A549 (cell line): ENCODE results near the gene ACSL3. TPM values are rescaled to one million over a fixed set of nuclear protein-coding genes. Genes with fewer than 3 reads are reported as not detected.

Source experiments
- ATAC-seq, 2 experiments: fragments of 200-7000 bp in 1 of 2; fragments of >200 bp in 1 of 2; cut with Nextera tagmentation in 1 of 2; cut with Tn5 transposase in 1 of 2; 3 replicates each; pipeline versions ENCODE4 v1.8.0 to v1.9.1; 2018 to 2020; ENCODE audit warnings: mild to moderate bottlenecking in 1 of 2, moderate library complexity in 1 of 2
- CTCF ChIA-PET: fragments of 300-600 bp; sonication (Branson Sonifier 250); formaldehyde crosslinking; extraction: SDS; loops from one replicate; lab custom pipeline; 2021; ENCODE audit warnings: antibody characterized with exemption, inconsistent platforms; lab: Yijun Ruan, JAX
- POLR2A ChIA-PET: fragments of 350-600 bp; formaldehyde crosslinking; extraction: SDS; loops from one replicate; lab custom pipeline; 2021; ENCODE audit warnings: antibody characterized with exemption, inconsistent platforms; lab: Yijun Ruan, JAX
- DNase-seq, 2 experiments: peaks; one replicate each; pipeline versions ENCODE4 v3.0.0 to v3.0.0-alpha.2; 2011 to 2016; ENCODE audit warnings: low read depth in 1 of 2, low spot score in 1 of 2
- FAIRE-seq: peaks from 2 replicates; lab custom pipeline; 2011; peaks lifted over from hg19 to GRCh38; lab: Jason Lieb, UNC
- H3K27ac ChIP-seq, 2 experiments: fragments of >200 bp; sonication (Bioruptor Twin); formaldehyde crosslinking; 3 replicates each; pipeline ENCODE4 v1.5.1; 2016 to 2017
- H3K4me1 ChIP-seq: fragments of >200 bp; sonication (Bioruptor Twin); formaldehyde crosslinking; 3 replicates; pipeline ENCODE4 v1.6.1; 2016
- H3K4me2 ChIP-seq: fragments of >200 bp; sonication (Bioruptor Twin); formaldehyde crosslinking; 3 replicates; pipeline ENCODE4 v1.6.1; 2016
- H3K4me3 ChIP-seq: fragments of >200 bp; sonication (Bioruptor Twin); formaldehyde crosslinking; 3 replicates; pipeline ENCODE4 v1.5.1; 2016
- H3K9me3 ChIP-seq: fragments of >200 bp; sonication (Bioruptor Twin); formaldehyde crosslinking; 3 replicates; pipeline ENCODE4 v1.6.1; 2016
- CBX2 ChIP-seq: fragments of 200-600 bp; sonication (generic); IDR thresholded peaks from 2 replicates; pipeline ENCODE4 v1.6.1; 2016; ENCODE audit warnings: low read depth, mild to moderate bottlenecking, borderline replicate concordance
- CBX8 ChIP-seq: fragments of 200-600 bp; sonication (generic); IDR thresholded peaks from 2 replicates; pipeline ENCODE4 v1.6.1; 2016
- CEBPB ChIP-seq, 2 experiments: fragments of >200 bp in 1 of 2; sonication (Bioruptor Twin) in 1 of 2; formaldehyde crosslinking in 1 of 2; IDR thresholded peaks; 2 replicates each; pipeline ENCODE4 v1.6.1; 2012 to 2016
- CHD2 ChIP-seq: fragments of 150-350 bp; IDR thresholded peaks from 2 replicates; pipeline ENCODE4 v1.6.1; 2014; ENCODE audit warnings: low read length; ENCODE audit not compliant: partially characterized antibody
- ELK1 ChIP-seq: fragments of 150-350 bp; IDR thresholded peaks from 2 replicates; pipeline ENCODE4 v1.6.1; 2014; ENCODE audit warnings: low read depth, mild to moderate bottlenecking, low read length
- ESRRA ChIP-seq: fragments of 150-350 bp; IDR thresholded peaks from 2 replicates; pipeline ENCODE4 v1.6.1; 2014; ENCODE audit warnings: mild to moderate bottlenecking, low read length, borderline replicate concordance
- FOSB ChIP-seq: fragments of 250-450 bp; sonication (Bioruptor Pico); IDR thresholded peaks from 2 replicates; pipeline ENCODE4 v1.5.0; 2020; ENCODE audit warnings: mild to moderate bottlenecking, moderate library complexity
- FOSL2 ChIP-seq, 2 experiments: fragments of 450-650 bp in 1 of 2; fragments of >200 bp in 1 of 2; sonication (Bioruptor Twin) in 1 of 2; formaldehyde crosslinking; IDR thresholded peaks; 2 replicates each; pipeline versions ENCODE4 v1.5.0 to v1.6.1; 2016 to 2020; ENCODE audit warnings: mild to moderate bottlenecking in 1 of 2, moderate library complexity in 1 of 2
- NFE2L2 ChIP-seq: fragments of 150-350 bp; conservative IDR thresholded peaks from 2 replicates; pipeline ENCODE4 v1.6.1; 2014; ENCODE audit warnings: low read length
- NR3C1 ChIP-seq: fragments of >200 bp; sonication (Bioruptor Twin); formaldehyde crosslinking; IDR thresholded peaks from 3 replicates; pipeline ENCODE4 v1.6.1; 2017
- RCOR1 ChIP-seq: fragments of 150-350 bp; IDR thresholded peaks from 2 replicates; pipeline ENCODE4 v1.6.1; 2014; ENCODE audit warnings: antibody characterized with exemption, low read length, low read depth
- REST ChIP-seq: fragments of 200-600 bp; sonication (generic); IDR thresholded peaks from 2 replicates; pipeline ENCODE4 v1.6.1; 2016; ENCODE audit warnings: antibody characterized with exemption, mild to moderate bottlenecking, moderate library complexity
- TFCP2L1 ChIP-seq: fragments of 250-450 bp; sonication (Bioruptor Pico); IDR thresholded peaks from 2 replicates; pipeline ENCODE4 v1.5.0; 2021; ENCODE audit warnings: mild to moderate bottlenecking
- WGBS: methylation state at CpG from one replicate; pipeline ENCODE4 v1.1.6; 2017; ENCODE audit errors: missing lambda C conversion rate; 5-methylcytosine and 5-hydroxymethylcytosine counted together
- polyA plus RNA-seq, 4 experiments: library from polyadenylated mRNA; depleted of rRNA in 3 of 4; stranded (reverse); fragments of >200 nt; fragmentation: RNase III in 1 of 4; extraction: RNeasy Plus Mini Kit Qiagen cat#74134 plus additional on column Dnase treatment in 1 of 4; gene quantifications; 2 replicates in 3 of 4; 3 replicates in 1 of 4; pipeline ENCODE4 v1.2.3, GENCODE V29; 2011 to 2017

The ACSL3 gene
- polyA plus RNA-seq, 2 of the 4 experiments (the other 2 are of a cell fraction): 142 to 160 TPM

- DNase-seq (no peak), ATAC-seq (no peak), FAIRE-seq (no peak)
- H3K4me1 ChIP-seq: peaks cover 67% of the 10 kb centered on the region
- peak overlapping the region in 1 of 2 experiments; percentile 54; a peak in 2 of 6 replicates for H3K27ac ChIP-seq
- ChIA-PET POLR2A (interaction anchor here (1.1 kb wide), 1 partner anchor 38 kb away, joined by 7 read pairs; no protein-coding TSS in a partner anchor), CTCF (no interaction called here)
- H3K4me2 ChIP-seq: peak overlapping the region; percentile 53
- no peaks in the 10 kb centered on the region for H3K9me3 ChIP-seq
- WGBS: 94% methylated on average over 2 of the region's 3 CpGs
- TF ChIP-seq CBX8 (no peak), REST (no peak), NFE2L2 (no peak), TFCP2L1 (no peak), CHD2 (no peak), ELK1 (no peak), RCOR1 (no peak), FOSB (CRISPR knock-in tag) (no peak), NR3C1 (no peak)
- H3K4me3 ChIP-seq: no peak overlapping the region
Observed at GRCh38 chr2:222897898-222898297, 37.1 kb downstream of the ACSL3 start.

- Histone ChIP-seq H3K4me3 (no peak overlapping the region), H3K4me2 (peak overlapping the region; percentile 53)
Observed at GRCh38 chr2:222899413-222900181, 38.8 kb downstream of the ACSL3 start.

GRCh38 chr2:222900354-222900753, 39.5 kb downstream of the ACSL3 start:
- H3K4me1 ChIP-seq: peaks cover 64% of the 10 kb centered on the region
- H3K4me2 ChIP-seq: peak overlapping the region; percentile 53
- ATAC-seq (peak; percentile 30 to 52; a peak in 4 of 6 replicates), DNase-seq (no peak)
- 7% methylated on average over 2 of the region's 2 CpGs for WGBS
- no peaks in the 10 kb centered on the region for H3K9me3 ChIP-seq
- peak overlapping the region; percentile 15 to 63; a peak in 3 of 6 replicates for H3K27ac ChIP-seq
- no peak overlapping the region for H3K4me3 ChIP-seq
- no peak for TF ChIP-seq FOSL2 (IDR thresholded peaks at IDR 0.05)
- TF ChIP-seq FOSL2 (CRISPR knock-in tag; IDR thresholded peaks at IDR 0.05): peak; percentile 54
- no peak for TF ChIP-seq ESRRA
- TF ChIP-seq, all 56 proteins: peak for 1
- FAIRE-seq: no peak
- POLR2A ChIA-PET: interaction anchor here (0.9 kb wide), 1 partner anchor 40 kb away, joined by 3 read pairs; no protein-coding TSS in a partner anchor
- CTCF ChIA-PET: interaction anchor here (0.9 to 5.9 kb wide), 5 partner anchors 28 to 210 kb away, joined by 4 to 71 read pairs (median 5); no protein-coding TSS in a partner anchor

More at GRCh38 chr2:222899413-222900181, 38.8 kb downstream of the ACSL3 start:
- Histone ChIP-seq H3K4me1 (peaks cover 64% of the 10 kb centered on the region), H3K27ac (peak overlapping the region in 1 of 2 experiments; percentile 63; a peak in 4 of 6 replicates), H3K9me3 (no peaks in the 10 kb centered on the region)
- ATAC-seq: peak in 1 of 2 experiments; percentile 29; a peak in 1 of 6 replicates
- no peak for DNase-seq
- ChIA-PET CTCF (interaction anchor here (0.9 to 5.9 kb wide), 7 partner anchors 8 to 209 kb away, joined by 3 to 71 read pairs (median 4); no protein-coding TSS in a partner anchor), POLR2A (interaction anchor here (0.9 kb wide), 1 partner anchor 39 kb away, joined by 3 read pairs; no protein-coding TSS in a partner anchor)
- TF ChIP-seq CEBPB (IDR thresholded peaks at IDR 0.05) (peak; percentile 56 to 81; a peak in 3 of 4 replicates), CBX2 (no peak)
- FAIRE-seq: no peak
- WGBS: 76% methylated on average over 17 of the region's 17 CpGs
